K562 (cell line): ENCODE measurements around the gene GATAD2B. TPM values are rescaled to one million over a fixed set of nuclear protein-coding genes. Genes with fewer than 3 reads are reported as not detected.

Source experiments
- ATAC-seq: fragments of 200-7000 bp; cut with Tn5 transposase; 3 replicates; pipeline ENCODE4 v1.9.1; 2020; ENCODE audit warnings: moderate library complexity
- BruUV-seq: library from RNA; stranded (reverse); fragments of 400-500 nt; replicated peaks from 2 replicates; lab custom pipeline; 2021; lab: Mats Ljungman, UMichigan
- CTCF ChIA-PET: fragments of 300-600 bp; formaldehyde crosslinking; extraction: SDS; loops from one replicate; lab custom pipeline; 2021; ENCODE audit warnings: low intra/inter-chr PET ratio; lab: Yijun Ruan, JAX
- POLR2A ChIA-PET: fragments of 300-600, 350-650 bp; sonication (Branson Sonifier 250); formaldehyde crosslinking; extraction: SDS; loops from one replicate; lab custom pipeline; 2021; ENCODE audit warnings: antibody characterized with exemption, inconsistent platforms; lab: Yijun Ruan, JAX
- DNase-seq, 4 experiments: peaks; one replicate each; pipeline versions ENCODE4 v3.0.0 to v3.0.0-alpha.2; 2011 to 2018; ENCODE audit warnings: low spot score in 3 of 4, mixed read lengths in 3 of 4; ENCODE audit errors: extremely low read depth in 1 of 4
- FAIRE-seq: peaks from 2 replicates; lab custom pipeline; 2011; peaks lifted over from hg19 to GRCh38; lab: Jason Lieb, UNC
- H2AFZ ChIP-seq: 2 replicates; pipeline ENCODE4 v1.6.0; 2011; ENCODE audit warnings: low read depth, low read length, control low read depth, inconsistent platforms
- H3K27ac ChIP-seq: fragments of 200-600 bp; 3 replicates; pipeline ENCODE4 v1.8.0; 2011; ENCODE audit warnings: low read depth, mild to moderate bottlenecking, control low read depth, inconsistent platforms, low read length, moderate library complexity, mixed read lengths; ENCODE audit errors: extremely low read depth
- H3K27me3 ChIP-seq, 2 experiments: fragments of 300-600 bp in 1 of 2; 2 replicates in 1 of 2; 3 replicates in 1 of 2; pipeline versions ENCODE4 v1.6.0 to v1.8.0; 2011; ENCODE audit warnings: inconsistent platforms in 2 of 2, low read length in 2 of 2, mild to moderate bottlenecking in 1 of 2, mixed read lengths in 1 of 2, moderate library complexity in 1 of 2; ENCODE audit not compliant: control insufficient read depth in 2 of 2, insufficient read depth in 2 of 2
- H3K36me3 ChIP-seq: fragments of 300-600 bp; 3 replicates; pipeline ENCODE4 v1.8.0; 2011; ENCODE audit warnings: mild to moderate bottlenecking, low read length, inconsistent platforms; ENCODE audit not compliant: control insufficient read depth, insufficient read depth
- H3K4me1 ChIP-seq, 2 experiments: fragments of 200-600 bp in 1 of 2; replicated peaks in 1 of 2; 2 replicates in 1 of 2; 3 replicates in 1 of 2; pipeline versions ENCODE4 v1.5.1 to v1.8.0; 2011; ENCODE audit warnings: inconsistent platforms in 2 of 2, low read length in 2 of 2, mild to moderate bottlenecking in 1 of 2, mixed read lengths in 1 of 2, moderate library complexity in 1 of 2; ENCODE audit not compliant: control insufficient read depth in 2 of 2, insufficient read depth in 2 of 2
- H3K4me2 ChIP-seq: 2 replicates; pipeline ENCODE4 v1.6.1; 2011; ENCODE audit warnings: low read length, control low read depth, inconsistent platforms, mixed read lengths; ENCODE audit not compliant: insufficient read depth
- H3K4me3 ChIP-seq: fragments of 200-600 bp; sonication (generic), shearing (Covaris generic); 2 replicates; pipeline ENCODE4 v1.5.1; 2016; ENCODE audit warnings: control low read depth, inconsistent platforms
- H3K79me2 ChIP-seq: fragments of 200-600 bp; 3 replicates; pipeline ENCODE4 v1.8.0; 2011; ENCODE audit warnings: low read length, inconsistent platforms; ENCODE audit not compliant: control insufficient read depth, insufficient read depth
- H3K9ac ChIP-seq, 2 experiments: 2 replicates each; pipeline versions ENCODE4 v1.6.0 to v1.6.1; 2011; ENCODE audit warnings: low read depth in 2 of 2, low read length in 2 of 2, control low read depth in 1 of 2, inconsistent platforms in 1 of 2, mild to moderate bottlenecking in 1 of 2, mixed read lengths in 1 of 2; ENCODE audit not compliant: insufficient read depth in 1 of 2
- H3K9me1 ChIP-seq: one replicate; pipeline ENCODE4 v1.6.0; 2011; ENCODE audit warnings: inconsistent platforms, mild to moderate bottlenecking, low read length, moderate library complexity; ENCODE audit not compliant: control insufficient read depth, insufficient read depth
- H3K9me3 ChIP-seq: replicated peaks from 2 replicates; pipeline ENCODE4 v1.5.1; 2011; ENCODE audit warnings: low read depth, low read length, inconsistent platforms; ENCODE audit not compliant: control insufficient read depth, insufficient read depth
- H4K20me1 ChIP-seq: replicated peaks from 2 replicates; pipeline ENCODE4 v1.6.1; 2011; ENCODE audit warnings: low read length, inconsistent platforms, mixed read lengths; ENCODE audit not compliant: control insufficient read depth, insufficient read depth
- BRF1 ChIP-seq: IDR thresholded peaks from 3 replicates; pipeline ENCODE4 v1.6.1; 2011; ENCODE audit warnings: borderline replicate concordance, mild to moderate bottlenecking; ENCODE audit not compliant: insufficient read length; ENCODE audit errors: extremely low read depth
- FOXK2 ChIP-seq, 2 experiments: fragments of 450-650 bp; IDR thresholded peaks in 1 of 2; conservative IDR thresholded peaks in 1 of 2; 2 replicates each; pipeline ENCODE4 v1.6.1; 2016; ENCODE audit warnings: low read depth in 2 of 2, mild to moderate bottlenecking in 1 of 2
- GTF2F1 ChIP-seq: IDR thresholded peaks from 2 replicates; pipeline ENCODE4 v1.6.1; 2011; ENCODE audit warnings: low read depth, low read length, improper control_type of control experiment
- IFI16 ChIP-seq: fragments of 250-450 bp; sonication (Bioruptor Pico); IDR thresholded peaks from 2 replicates; pipeline ENCODE4 v2.1.2; 2022; ENCODE audit warnings: mild to moderate bottlenecking, inconsistent platforms
- KLF10 ChIP-seq: fragments of 250-450 bp; sonication (Bioruptor Pico); IDR thresholded peaks from 2 replicates; pipeline ENCODE4 v1.6.1; 2021; ENCODE audit warnings: matching md5 sums
- LARP7 ChIP-seq: fragments of 450-650 bp; IDR thresholded peaks from 2 replicates; pipeline ENCODE4 v1.6.1; 2016
- NUFIP1 ChIP-seq: fragments of 450-650 bp; IDR thresholded peaks from 2 replicates; pipeline ENCODE4 v1.6.1; 2018; ENCODE audit not compliant: partially characterized antibody
- SMC3 ChIP-seq: conservative IDR thresholded peaks from 2 replicates; pipeline ENCODE4 v1.6.1; 2011; ENCODE audit warnings: low read depth, low read length, improper control_type of control experiment; ENCODE audit not compliant: insufficient read depth
- SNRNP70 ChIP-seq: fragments of 200-400 bp; formaldehyde crosslinking; optimal IDR thresholded peaks from 2 replicates; pipeline ENCODE3; 2017; ENCODE audit warnings: low read depth, low read length
- ZNF695 ChIP-seq: fragments of 450-650 bp; formaldehyde crosslinking; IDR thresholded peaks from 2 replicates; pipeline ENCODE4 v1.4.0; 2020; ENCODE audit warnings: mild to moderate bottlenecking, moderate library complexity
- WGBS: fragments of 100-300 bp; shearing (Covaris generic); methylation state at CpG from one replicate; pipeline ENCODE4 v1.1.6; 2016; ENCODE audit warnings: low coverage, mixed read lengths; ENCODE audit not compliant: insufficient coverage; ENCODE audit errors: missing lambda C conversion rate; 5-methylcytosine and 5-hydroxymethylcytosine counted together
- in situ Hi-C: fragments of 300-500 bp; cut with MboI; formaldehyde crosslinking; loops from 4 replicates; pipeline ENCODE4 v1.15.0; 2018; ENCODE audit warnings: inconsistent platforms, mixed read lengths
- intact Hi-C: fragments of 100-400 bp; cut with micrococcal nuclease; formaldehyde crosslinking; loops from 2 replicates; pipeline ENCODE4 v1.14.2; 2022
- polyA plus RNA-seq, 8 experiments: library from polyadenylated mRNA; depleted of rRNA in 4 of 8; stranded (reverse) in 5 of 8; unstranded in 3 of 8; fragments of >200 nt; fragmentation: Nextera tagmentation in 2 of 8; fragmentation: Illumina TruSeq in 1 of 8; extraction: Ambion mirVana in 2 of 8; extraction: Trizol in 1 of 8; gene quantifications; 2 replicates each; pipeline versions ENCODE4 v1.2.1 to v1.2.3, GENCODE V29; 2011 to 2014; ENCODE audit warnings: inconsistent platforms in 1 of 8, missing spikeins in 1 of 8
- total RNA-seq, 7 experiments: library from RNA; depleted of rRNA in 6 of 7; stranded (reverse); fragments of >200 nt in 6 of 7; fragmentation: Illumina TruSeq in 2 of 7; extraction: Trizol in 2 of 7; gene quantifications; 2 replicates each; pipeline versions ENCODE4 v1.2.1 to v1.2.3, GENCODE V29; 2011 to 2021; ENCODE audit warnings: low replicate concordance in 1 of 7
- TF ChIP-seq, protein P1 (sequence below): sonication (generic); formaldehyde crosslinking; IDR thresholded peaks from 2 replicates; pipeline ENCODE4 v1.8.0; 2022; ENCODE audit warnings: mild to moderate bottlenecking, low read depth, missing genetic modification reagents
- TF ChIP-seq, protein P2 (sequence below): fragments of 450-650 bp; IDR thresholded peaks from one replicate; pipeline ENCODE4 v1.6.1; 2018; ENCODE audit warnings: mild to moderate bottlenecking, moderate library complexity; ENCODE audit not compliant: partially characterized antibody
- TF ChIP-seq, protein P3 (sequence below): fragments of 250-450 bp; sonication (Bioruptor Pico); IDR thresholded peaks from 2 replicates; pipeline ENCODE4 v1.6.1; 2021; ENCODE audit warnings: mild to moderate bottlenecking
- TF ChIP-seq, protein P4 (sequence below): fragments of 250-450 bp; sonication (Bioruptor Pico); IDR thresholded peaks from 2 replicates; pipeline ENCODE4 v1.5.0; 2021
- TF ChIP-seq, protein P5 (sequence below): fragments of 450-650 bp; IDR thresholded peaks from 2 replicates; pipeline ENCODE4 v1.6.1; 2016; ENCODE audit warnings: antibody characterized with exemption

The GATAD2B gene
- total and polyA plus RNA-seq, 9 of the 15 experiments (the other 6 are each of a cell fraction or from before 2014, with no cell fraction given) = 1.5 to 40.2 (median 4.9) TPM

DNA sequence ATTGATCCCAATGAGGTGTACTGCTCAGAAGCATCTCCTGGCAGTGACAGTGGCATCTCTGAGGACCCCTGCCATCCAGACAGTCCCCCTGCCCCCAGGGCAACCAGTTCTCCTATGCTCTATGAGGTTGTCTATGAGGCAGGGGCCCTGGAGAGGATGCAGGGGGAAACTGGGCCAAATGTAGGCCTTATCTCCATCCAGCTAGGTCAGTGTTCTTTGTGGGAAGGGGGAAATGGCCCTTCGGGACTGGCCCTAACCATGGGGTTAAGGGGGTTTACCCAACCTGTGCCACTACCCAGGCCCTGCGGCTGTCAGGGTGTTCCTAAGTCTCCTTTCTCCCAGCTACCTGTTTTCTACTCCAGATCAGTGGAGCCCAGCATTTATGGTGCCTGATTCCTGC, 46.2 kb upstream of the GATAD2B start:
- Histone ChIP-seq H3K4me2 (peak overlapping the region; percentile 87), H3K27ac (no peak overlapping the region), H3K79me2 (peaks cover 31% of the 10 kb centered on the region), H2AFZ (no peak overlapping the region), H3K27me3 (no peaks in the 10 kb centered on the region), H3K36me3 (peaks cover 10% of the 10 kb centered on the region; the same call in 2 of the 3 replicates), H3K9me3 (no peaks in the 10 kb centered on the region), H4K20me1 (no peaks in the 10 kb centered on the region), H3K9me1 (no peaks in the 10 kb centered on the region), H3K4me3 (peak overlapping the region; percentile 51; the same call in 1 of the 2 replicates), H3K9ac (peak overlapping the region; percentile 41 to 89; a peak in 3 of 4 replicates), H3K4me1 (peaks cover 7 to 13% of the 10 kb centered on the region in 2 experiments; a peak in 4 of 5 replicates)
- intact Hi-C loops = loop anchor here (5.0 kb wide), 1 partner anchor 172 kb away; no protein-coding TSS in a partner anchor
- FAIRE-seq (no peak), DNase-seq (no peak), ATAC-seq (no peak)
- TF ChIP-seq LARP7 = no peak
- TF ChIP-seq, protein P1, sequence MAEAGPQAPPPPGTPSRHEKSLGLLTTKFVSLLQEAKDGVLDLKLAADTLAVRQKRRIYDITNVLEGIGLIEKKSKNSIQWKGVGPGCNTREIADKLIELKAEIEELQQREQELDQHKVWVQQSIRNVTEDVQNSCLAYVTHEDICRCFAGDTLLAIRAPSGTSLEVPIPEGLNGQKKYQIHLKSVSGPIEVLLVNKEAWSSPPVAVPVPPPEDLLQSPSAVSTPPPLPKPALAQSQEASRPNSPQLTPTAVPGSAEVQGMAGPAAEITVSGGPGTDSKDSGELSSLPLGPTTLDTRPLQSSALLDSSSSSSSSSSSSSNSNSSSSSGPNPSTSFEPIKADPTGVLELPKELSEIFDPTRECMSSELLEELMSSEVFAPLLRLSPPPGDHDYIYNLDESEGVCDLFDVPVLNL (CRISPR knock-in tag) = no peak
- TF ChIP-seq, protein P2, sequence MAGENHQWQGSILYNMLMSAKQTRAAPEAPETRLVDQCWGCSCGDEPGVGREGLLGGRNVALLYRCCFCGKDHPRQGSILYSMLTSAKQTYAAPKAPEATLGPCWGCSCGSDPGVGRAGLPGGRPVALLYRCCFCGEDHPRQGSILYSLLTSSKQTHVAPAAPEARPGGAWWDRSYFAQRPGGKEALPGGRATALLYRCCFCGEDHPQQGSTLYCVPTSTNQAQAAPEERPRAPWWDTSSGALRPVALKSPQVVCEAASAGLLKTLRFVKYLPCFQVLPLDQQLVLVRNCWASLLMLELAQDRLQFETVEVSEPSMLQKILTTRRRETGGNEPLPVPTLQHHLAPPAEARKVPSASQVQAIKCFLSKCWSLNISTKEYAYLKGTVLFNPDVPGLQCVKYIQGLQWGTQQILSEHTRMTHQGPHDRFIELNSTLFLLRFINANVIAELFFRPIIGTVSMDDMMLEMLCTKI = no peak
- TF ChIP-seq, protein P3, sequence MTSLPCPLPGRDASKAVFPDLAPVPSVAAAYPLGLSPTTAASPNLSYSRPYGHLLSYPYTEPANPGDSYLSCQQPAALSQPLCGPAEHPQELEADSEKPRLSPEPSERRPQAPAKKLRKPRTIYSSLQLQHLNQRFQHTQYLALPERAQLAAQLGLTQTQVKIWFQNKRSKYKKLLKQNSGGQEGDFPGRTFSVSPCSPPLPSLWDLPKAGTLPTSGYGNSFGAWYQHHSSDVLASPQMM (CRISPR knock-in tag) = no peak
- TF ChIP-seq BRF1 = no peak
- no peak for TF ChIP-seq NUFIP1
- TF ChIP-seq, protein P4, sequence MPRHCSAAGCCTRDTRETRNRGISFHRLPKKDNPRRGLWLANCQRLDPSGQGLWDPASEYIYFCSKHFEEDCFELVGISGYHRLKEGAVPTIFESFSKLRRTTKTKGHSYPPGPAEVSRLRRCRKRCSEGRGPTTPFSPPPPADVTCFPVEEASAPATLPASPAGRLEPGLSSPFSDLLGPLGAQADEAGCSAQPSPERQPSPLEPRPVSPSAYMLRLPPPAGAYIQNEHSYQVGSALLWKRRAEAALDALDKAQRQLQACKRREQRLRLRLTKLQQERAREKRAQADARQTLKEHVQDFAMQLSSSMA = no peak
- TF ChIP-seq SNRNP70 = no peak
- no peak for TF ChIP-seq GTF2F1
- TF ChIP-seq, protein P5, sequence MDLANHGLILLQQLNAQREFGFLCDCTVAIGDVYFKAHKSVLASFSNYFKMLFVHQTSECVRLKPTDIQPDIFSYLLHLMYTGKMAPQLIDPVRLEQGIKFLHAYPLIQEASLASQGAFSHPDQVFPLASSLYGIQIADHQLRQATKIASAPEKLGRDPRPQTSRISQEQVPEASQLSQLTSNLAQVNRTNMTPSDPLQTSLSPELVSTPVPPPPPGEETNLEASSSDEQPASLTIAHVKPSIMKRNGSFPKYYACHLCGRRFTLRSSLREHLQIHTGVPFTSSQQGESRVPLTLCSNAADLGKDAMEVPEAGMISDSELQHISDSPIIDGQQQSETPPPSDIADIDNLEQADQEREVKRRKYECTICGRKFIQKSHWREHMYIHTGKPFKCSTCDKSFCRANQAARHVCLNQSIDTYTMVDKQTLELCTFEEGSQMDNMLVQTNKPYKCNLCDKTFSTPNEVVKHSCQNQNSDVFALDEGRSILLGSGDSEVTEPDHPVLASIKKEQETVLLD = no peak
- no peak for TF ChIP-seq FOXK2 (conservative IDR thresholded peaks at IDR 0.05 in 1 of 2, IDR thresholded peaks at IDR 0.05 in 1 of 2; ENCODE audit: low read depth in 2 of 2)
- no peak for TF ChIP-seq SMC3
- TF ChIP-seq IFI16 (CRISPR knock-in tag) = no peak
- TF ChIP-seq ZNF695 (CRISPR knock-in tag) = no peak
- no peak for TF ChIP-seq KLF10
- no TSS peak for BruUV-seq
- ChIA-PET CTCF (no interaction called here), POLR2A (interaction anchor here (0.7 to 4.8 kb wide), 5 partner anchors 8 to 76 kb away, joined by 3 to 84 read pairs (median 9); partner anchors contain the start of genes JTB and RPS27)
- 79% methylated on average over 2 of the region's 2 CpGs for WGBS
- in situ Hi-C loops = no loop called here
